GM18867 (cell line): Measurements from ENCODE around the gene MTOR.
"Not testable (repeated sequence)": the region's sequence is repeated elsewhere in the genome, so short reads cannot be mapped to it uniquely, and the experiment has no call there.

ENCODE experiments used
- ATAC-seq: cut with Tn5 transposase; IDR thresholded peaks from one replicate; pipeline ENCODE4 v1.9.1; 2021; ENCODE audit warnings: mild to moderate bottlenecking, moderate library complexity; ENCODE audit not compliant: unreplicated experiment

Gene MTOR

DNA sequence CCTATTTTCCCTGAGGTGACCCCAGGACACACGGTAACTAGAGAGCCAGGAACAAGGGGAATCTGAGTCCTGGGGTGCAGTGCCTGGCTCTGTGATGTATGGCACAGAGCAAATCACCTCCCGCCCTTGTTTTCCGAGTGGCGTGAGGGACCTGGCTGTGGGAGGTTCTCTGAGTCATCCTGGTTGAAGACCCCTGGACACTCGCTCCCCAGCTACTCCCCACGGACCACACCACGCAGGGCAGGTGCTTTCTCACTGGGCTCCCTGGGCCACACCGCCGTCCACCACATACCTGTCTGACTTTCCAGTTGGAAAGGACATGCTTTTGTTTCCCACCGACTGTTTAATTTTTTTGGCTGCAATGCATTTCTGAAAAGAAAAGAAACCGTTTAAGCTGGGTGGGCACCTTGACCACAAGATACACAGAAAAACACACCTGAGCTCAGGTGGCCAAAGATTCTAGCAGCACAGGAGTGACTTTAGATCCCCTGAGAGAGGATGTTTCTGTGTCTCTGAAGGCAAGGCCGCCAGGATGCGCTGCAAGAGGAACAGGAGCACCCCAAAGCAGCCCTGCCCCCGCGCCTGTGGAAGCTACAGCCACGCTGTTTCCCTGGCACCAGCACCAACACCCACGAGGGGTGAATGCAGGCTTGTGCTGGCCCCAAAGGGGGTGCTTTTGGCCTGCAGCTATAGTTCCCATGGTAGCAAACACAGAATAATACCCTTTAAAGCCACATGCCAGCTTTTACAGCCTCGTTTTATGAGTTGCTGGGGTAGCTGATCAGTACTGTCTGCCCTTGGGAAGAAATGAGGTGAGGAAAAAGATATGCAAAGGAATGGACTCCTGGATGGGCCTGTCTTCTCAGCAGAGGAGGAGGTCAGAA, 194.4 kb downstream of the MTOR start:
- ATAC-seq = no peak

DNA sequence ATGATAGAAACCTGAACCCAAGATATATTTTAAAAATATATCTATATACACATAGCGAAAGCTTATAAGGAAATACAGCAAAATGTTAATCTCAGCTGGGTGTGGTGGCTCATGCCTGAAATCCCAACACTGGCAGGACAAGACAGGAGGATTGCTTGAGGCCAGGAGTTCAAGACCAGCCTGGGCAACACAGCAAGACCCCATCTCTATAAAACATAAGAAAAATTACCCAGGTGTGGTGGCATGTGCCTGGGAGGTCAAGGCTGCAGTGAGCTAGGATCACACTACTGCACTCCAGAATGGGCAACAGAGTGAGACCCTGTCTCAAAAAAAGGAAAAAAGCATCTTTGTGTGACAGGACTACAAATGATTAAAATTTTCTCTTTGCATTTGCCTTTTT, 196.6 kb downstream of the MTOR start:
- ATAC-seq = no peak

DNA sequence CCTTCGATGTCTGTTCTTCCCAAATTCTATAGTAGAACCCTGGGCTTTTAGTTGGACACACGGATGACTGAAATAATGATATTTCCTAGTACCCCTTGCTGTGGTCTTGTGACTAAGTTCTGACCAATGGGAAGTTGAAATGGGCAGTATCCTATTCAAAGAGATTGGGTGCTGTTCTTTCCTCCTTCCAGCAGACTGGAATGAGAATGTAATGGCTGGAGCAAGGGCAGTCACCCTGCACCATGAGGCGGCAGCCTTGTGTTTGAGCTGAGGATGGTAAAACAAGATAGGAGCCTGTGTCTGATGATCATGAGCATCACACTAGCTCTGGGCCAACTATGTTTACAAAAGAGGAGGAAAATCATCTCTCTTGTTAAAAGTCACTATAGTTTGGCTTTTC, 197.4 kb downstream of the MTOR start:
- no peak for ATAC-seq

DNA sequence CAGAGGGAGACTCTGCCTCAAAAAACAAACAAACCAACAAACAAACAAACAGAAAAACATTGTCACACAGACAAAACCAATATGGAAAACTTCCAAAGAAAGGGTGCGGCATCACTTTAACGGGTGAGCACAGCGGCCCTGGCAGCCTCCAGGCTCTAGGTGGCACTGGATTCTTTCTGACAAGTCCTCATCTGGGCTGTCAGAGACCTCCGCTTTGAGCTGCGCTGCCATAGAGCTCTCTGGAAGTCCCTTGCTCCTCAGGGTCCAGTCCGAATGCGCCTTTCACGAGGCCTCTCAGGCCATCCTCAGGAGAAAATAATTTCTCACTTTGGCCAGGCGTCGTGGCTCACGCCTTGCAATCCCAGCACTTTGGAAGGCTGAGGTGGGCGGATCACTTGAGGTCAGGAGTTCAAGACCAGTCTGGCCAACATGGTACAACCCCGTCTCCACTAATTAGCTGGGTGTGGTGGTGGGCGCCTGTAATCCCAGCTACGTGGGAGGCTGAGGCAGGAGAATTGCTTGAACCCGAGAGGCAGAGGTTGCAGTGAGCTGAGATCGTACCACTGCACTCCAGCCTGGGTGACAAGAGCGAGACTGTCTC, 198.3 kb downstream of the MTOR start:
- not testable (repeated sequence) for ATAC-seq

DNA sequence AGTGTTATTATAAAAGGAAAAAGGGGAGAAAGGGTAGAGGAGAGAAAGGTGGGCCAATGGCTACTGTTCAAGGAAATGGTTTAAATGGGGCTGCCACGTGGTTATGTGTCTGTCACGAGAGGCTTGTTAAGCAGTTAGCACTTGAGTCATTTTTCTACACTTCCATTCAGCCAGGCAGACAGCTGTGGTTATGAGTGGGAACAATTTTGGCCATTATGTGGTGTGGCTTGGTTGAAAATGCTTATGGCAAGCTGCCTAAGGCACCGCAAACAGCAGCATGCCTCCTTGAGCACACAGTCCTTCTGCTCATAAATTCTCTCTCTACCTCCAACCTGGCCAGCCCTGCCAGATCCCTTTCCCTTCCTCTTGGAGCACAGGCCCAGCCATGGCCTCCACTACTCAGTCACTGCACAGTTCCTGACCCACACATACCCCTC, 199.4 kb downstream of the MTOR start:
- peak; percentile 19 for ATAC-seq

DNA sequence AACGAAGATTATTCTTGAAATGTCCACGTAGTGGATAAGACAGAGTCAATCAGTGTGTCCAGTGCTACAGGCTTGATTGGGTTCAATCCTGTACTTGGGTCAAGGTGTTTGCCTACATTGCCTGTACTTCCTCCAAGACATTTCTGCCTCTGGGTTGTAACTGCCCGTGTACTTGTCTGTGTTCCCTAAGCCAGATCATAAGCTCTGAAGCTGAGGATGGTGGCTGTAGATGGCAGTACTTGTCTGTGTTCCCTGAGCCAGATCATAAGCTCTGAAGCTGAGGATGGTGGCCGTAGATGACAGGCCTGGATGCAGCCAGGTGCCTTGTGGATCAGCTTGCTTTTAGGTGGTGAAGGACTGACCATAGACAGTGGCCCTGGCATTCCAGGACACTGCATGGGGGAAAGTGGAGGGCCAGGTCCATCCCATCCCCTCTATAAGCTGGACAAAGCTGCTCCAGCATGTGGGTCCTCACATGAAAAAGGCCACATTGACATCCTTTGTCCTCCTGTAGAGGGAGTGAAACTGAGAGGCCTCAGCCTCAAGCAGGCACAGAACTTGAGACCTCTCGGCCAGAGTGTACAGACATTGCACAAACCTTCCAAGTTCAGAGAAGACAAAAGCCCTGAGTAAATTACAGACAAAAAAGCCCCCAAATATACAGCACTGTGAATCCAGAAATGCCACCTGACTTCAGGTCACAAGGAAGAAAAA, 200.5 kb downstream of the MTOR start:
- no peak for ATAC-seq

DNA sequence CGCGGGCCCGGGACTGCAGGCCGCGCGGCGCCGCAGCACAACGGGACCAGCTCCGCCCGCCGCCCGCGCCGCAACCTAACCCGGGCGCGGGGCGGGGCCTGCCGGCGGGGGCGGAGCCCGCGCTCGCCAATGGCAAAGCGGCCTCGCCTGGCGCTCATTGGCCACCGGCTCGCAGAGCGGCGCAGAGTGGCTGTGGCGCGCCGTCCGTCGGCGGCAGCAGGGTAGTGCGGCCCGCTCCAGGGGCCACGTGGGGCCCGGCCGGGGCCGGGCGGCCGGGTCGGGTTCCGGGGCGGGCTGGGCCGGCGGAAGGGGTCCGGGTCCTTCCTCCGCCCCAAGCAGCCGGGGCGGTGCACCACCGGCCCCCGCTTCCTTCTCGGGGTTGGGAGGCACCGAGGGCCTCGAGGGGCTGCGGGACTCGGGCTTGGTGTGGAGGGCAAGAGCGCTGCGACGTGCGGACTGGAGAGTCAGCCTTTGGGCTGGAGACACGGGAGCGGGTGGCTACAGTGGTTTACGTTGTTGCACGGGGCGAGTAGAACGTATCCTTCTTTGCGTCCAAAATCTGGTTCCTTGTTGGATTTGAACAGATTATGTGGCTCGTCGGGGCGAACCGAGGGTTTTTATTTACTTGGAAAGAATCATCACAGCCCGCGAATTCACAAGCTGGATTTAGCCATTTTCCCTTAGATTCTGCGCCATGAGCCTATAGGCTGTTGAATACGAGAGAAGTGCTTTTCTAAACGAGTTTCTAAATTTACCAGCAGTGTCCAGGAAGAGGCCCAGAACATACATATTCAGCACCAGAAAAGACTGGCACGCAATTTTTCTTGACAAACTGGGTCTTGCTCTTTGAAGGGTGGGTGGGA, 202.2 kb downstream of the MTOR start, which contains the start of gene SRM:
SRM (minus strand) TSS at position 51 of the 863 bp plus-strand sequence. CDS start 75 bp downstream, outside the sequence.
- ATAC-seq = peak; percentile 86

DNA sequence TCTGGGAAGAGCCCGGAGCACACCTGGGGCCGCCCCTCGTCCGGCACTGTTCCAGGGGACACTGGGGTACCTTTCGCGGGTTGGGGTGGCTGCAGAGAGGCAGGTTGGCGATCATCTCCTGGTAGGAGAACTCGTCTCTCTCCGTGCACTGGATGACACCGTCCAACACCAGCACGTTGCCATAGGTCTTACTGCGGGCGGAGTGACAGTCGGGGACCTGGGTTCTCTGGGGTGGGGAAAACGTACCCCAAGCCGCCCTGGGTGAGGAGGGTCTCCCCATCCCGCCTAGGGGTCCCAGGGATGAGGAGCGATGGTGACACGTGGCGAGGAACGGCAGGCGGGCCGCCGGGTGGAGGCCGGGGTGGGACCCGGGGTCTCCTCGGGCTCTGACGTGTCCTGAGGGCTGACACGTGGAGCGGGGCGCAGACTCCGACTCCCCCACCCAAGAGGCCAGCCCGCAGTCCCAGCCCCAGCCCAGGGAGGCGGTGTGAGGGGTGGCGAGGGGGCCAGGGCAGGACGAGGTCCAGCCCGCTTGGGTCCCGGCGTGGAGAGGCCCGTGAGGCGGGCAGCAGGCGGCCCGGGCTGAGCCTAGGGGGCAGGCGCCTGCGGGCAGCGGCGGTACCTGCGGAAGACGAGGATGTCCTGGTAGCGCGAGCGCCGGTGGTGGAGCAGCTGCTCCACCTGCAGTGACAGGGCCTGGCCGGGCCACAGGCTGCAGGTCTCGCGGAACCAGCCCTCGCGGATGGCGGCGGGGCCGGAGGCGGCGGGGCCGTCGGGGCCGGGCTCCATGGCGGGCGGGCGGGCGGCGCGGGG, 203.0 kb downstream of the MTOR start:
- peak; percentile 21 for ATAC-seq

DNA sequence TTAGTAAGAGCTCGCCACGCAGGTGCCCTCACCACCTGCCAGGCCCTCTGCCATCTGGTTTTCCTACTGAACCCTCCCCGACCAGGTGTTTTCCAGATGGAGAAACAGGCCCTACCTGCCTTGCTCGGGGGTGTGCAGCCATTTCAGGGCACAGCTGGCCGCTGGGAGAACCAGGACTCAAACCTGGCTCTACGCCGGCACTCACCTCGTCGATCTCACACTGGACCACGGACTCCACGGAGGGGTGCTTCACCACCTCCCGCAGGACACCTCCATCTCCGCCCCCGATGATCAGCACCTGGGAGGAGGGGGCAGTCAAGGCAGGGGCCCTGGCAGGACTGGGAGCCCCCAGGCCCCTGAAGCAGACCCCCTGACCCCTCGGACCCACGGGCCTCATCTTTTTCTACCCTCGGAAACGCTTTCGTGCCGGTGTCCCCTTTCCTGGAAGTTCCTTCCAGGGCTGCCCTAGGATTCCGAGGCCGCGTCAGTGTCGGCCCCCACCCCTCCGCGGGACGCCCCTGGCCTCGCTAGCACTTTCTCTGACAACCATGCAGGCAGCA, 203.7 kb downstream of the MTOR start:
- ATAC-seq = no peak

DNA sequence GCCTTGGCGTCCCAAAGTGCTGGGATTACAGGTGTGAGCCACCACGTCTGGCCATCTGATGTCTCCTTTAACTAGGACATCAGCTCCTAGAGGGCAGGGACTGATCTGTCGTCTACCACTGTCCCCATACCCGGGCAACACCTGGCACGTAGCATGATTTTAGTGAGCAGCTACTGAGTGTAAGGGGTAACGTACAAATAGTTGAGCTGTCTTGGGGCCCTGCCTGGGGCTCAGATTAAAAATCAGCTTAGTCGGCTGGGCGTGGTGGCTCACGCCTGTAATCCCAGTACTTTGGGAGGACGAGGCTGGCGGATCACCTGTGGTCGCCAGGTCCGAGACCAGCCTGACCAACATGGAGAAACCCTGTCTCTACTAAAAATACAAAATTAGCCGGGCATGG, 204.3 kb downstream of the MTOR start:
- ATAC-seq = no peak

DNA sequence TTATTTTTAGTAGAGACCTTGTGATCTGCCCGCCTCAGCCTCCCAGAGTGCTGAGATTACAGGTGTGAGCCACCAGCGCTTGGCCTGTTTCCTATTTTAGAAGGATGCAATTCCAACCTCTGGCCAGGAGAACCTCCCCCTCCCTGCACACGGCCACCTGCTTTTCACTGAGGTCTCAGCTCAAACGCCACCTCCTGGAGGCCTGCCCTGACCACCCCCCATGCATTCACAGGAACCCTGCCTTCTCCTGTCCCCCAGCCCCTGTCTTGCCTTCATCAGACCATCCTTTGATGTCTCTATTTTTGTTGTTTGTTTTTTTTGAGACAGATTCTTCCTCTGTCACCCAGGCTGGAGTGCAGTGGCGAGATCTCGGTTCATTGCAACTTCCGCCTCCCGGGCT, 204.9 kb downstream of the MTOR start:
- no peak for ATAC-seq
